H1 (cell line): ENCODE results near the gene LPAR3. TPM values are rescaled to one million over a fixed set of nuclear protein-coding genes. Genes with fewer than 3 reads are reported as not detected.

Source experiments
- CTCF ChIA-PET: fragments of 300-600 bp; sonication (Branson Sonifier 250); formaldehyde crosslinking; loops from one replicate; lab custom pipeline; 2021; ENCODE audit not compliant: partially characterized antibody; lab: Charles Lee
- POLR2A ChIA-PET: fragments of 300-600 bp; sonication (Branson Sonifier 250); formaldehyde crosslinking; loops from one replicate; lab custom pipeline; 2021; ENCODE audit warnings: inconsistent platforms; ENCODE audit not compliant: partially characterized antibody; lab: Charles Lee
- DNase-seq, 2 experiments: peaks; one replicate each; pipeline versions ENCODE4 v3.0.0 to v3.0.0-alpha.2; 2010 to 2022; ENCODE audit warnings: low spot score in 2 of 2, low read depth in 1 of 2, mixed read lengths in 1 of 2
- FAIRE-seq: peaks from 2 replicates; lab custom pipeline; 2011; peaks lifted over from hg19 to GRCh38; lab: Jason Lieb, UNC
- H2AFZ ChIP-seq: 2 replicates; pipeline ENCODE4 v1.8.1; 2012; ENCODE audit warnings: low read length, inconsistent platforms
- H2AK5ac ChIP-seq: 2 replicates; pipeline ENCODE4 v1.6.1; 2013; ENCODE audit warnings: low read depth, low read length
- H2BK120ac ChIP-seq: replicated peaks from 2 replicates; pipeline ENCODE3; 2013; ENCODE audit warnings: low read depth, low read length, inconsistent platforms
- H2BK12ac ChIP-seq: 2 replicates; pipeline ENCODE4 v1.6.1; 2013; ENCODE audit warnings: low read depth, low read length
- H2BK15ac ChIP-seq: 2 replicates; pipeline ENCODE4 v1.6.1; 2013; ENCODE audit warnings: low read length
- H2BK20ac ChIP-seq: 2 replicates; pipeline ENCODE4 v1.6.1; 2013; ENCODE audit warnings: low read length
- H2BK5ac ChIP-seq: 2 replicates; pipeline ENCODE4 v1.6.1; 2013; ENCODE audit warnings: low read depth, low read length
- H3K14ac ChIP-seq: 2 replicates; pipeline ENCODE4 v1.6.1; 2013; ENCODE audit warnings: inconsistent platforms; ENCODE audit not compliant: insufficient read length
- H3K18ac ChIP-seq: 2 replicates; pipeline ENCODE4 v1.6.1; 2013; ENCODE audit warnings: low read length; ENCODE audit errors: extremely low read depth
- H3K23ac ChIP-seq: 2 replicates; pipeline ENCODE4 v1.6.1; 2013; ENCODE audit warnings: inconsistent platforms; ENCODE audit not compliant: insufficient read length
- H3K23me2 ChIP-seq: 2 replicates; pipeline ENCODE4 v1.6.1; 2013; ENCODE audit warnings: low read depth, low read length
- H3K27ac ChIP-seq: 2 replicates; pipeline ENCODE4 v1.6.1; 2011; ENCODE audit warnings: low read depth, low read length, inconsistent platforms
- H3K27me3 ChIP-seq, 4 experiments: replicated peaks in 1 of 4; 1 replicate in 1 of 4; 2 replicates in 3 of 4; pipeline versions ENCODE4 v1.6.1 to v1.8.1; 2011 to 2013; ENCODE audit warnings: low read length in 3 of 4, mild to moderate bottlenecking in 3 of 4, inconsistent platforms in 2 of 4, mixed read lengths in 2 of 4, moderate library complexity in 1 of 4; ENCODE audit not compliant: control insufficient read depth in 3 of 4, insufficient read depth in 3 of 4; ENCODE audit errors: extremely low read depth in 1 of 4
- H3K36me3 ChIP-seq, 4 experiments: 2 replicates each; pipeline versions ENCODE4 v1.6.1 to v1.8.1; 2011 to 2013; ENCODE audit warnings: mild to moderate bottlenecking in 4 of 4, low read length in 3 of 4, moderate library complexity in 2 of 4, control low read depth in 1 of 4, inconsistent platforms in 1 of 4; ENCODE audit not compliant: insufficient read depth in 4 of 4, control insufficient read depth in 2 of 4
- H3K4ac ChIP-seq: replicated peaks from 2 replicates; pipeline ENCODE3; 2013; ENCODE audit warnings: low read length, low read depth, mixed read lengths, inconsistent platforms; ENCODE audit not compliant: insufficient read length
- H3K4me1 ChIP-seq, 4 experiments: replicated peaks in 1 of 4; 1 replicate in 1 of 4; 2 replicates in 3 of 4; pipeline versions ENCODE4 v1.6.1 to v1.8.1; 2011 to 2013; ENCODE audit warnings: low read length in 3 of 4, inconsistent platforms in 2 of 4, mixed read lengths in 1 of 4; ENCODE audit not compliant: insufficient read depth in 4 of 4, control insufficient read depth in 3 of 4
- H3K4me2 ChIP-seq, 2 experiments: 2 replicates each; pipeline versions ENCODE4 v1.6.1 to v1.8.1; 2011 to 2013; ENCODE audit warnings: low read depth in 2 of 2, low read length in 2 of 2, control low read depth in 1 of 2, inconsistent platforms in 1 of 2, mild to moderate bottlenecking in 1 of 2; ENCODE audit not compliant: insufficient read depth in 1 of 2
- H3K4me3 ChIP-seq, 4 experiments: fragments of 200-600, 300-600 bp in 1 of 4; sonication (generic), shearing (Covaris generic), sonication (Bioruptor Twin) in 1 of 4; 2 replicates each; pipeline versions ENCODE4 v1.5.1 to v1.8.1; 2011 to 2016; ENCODE audit warnings: low read length in 4 of 4, low read depth in 3 of 4, control low read depth in 2 of 4, inconsistent platforms in 2 of 4, mild to moderate bottlenecking in 2 of 4, mixed read lengths in 1 of 4, moderate library complexity in 1 of 4; ENCODE audit not compliant: insufficient read depth in 2 of 4; ENCODE audit errors: extremely low read depth in 1 of 4
- H3K56ac ChIP-seq: replicated peaks from 2 replicates; pipeline ENCODE3; 2013; ENCODE audit warnings: low read depth, mild to moderate bottlenecking, mixed read lengths, low read length, inconsistent platforms; ENCODE audit not compliant: insufficient read length
- H3K79me1 ChIP-seq: 2 replicates; pipeline ENCODE4 v1.6.1; 2013; ENCODE audit warnings: low read depth, low read length, control low read depth
- H3K79me2 ChIP-seq, 2 experiments: 2 replicates each; pipeline versions ENCODE4 v1.6.1 to v1.8.1; 2012 to 2013; ENCODE audit warnings: low read length in 2 of 2, mild to moderate bottlenecking in 2 of 2, inconsistent platforms in 1 of 2; ENCODE audit not compliant: insufficient read depth in 2 of 2, control insufficient read depth in 1 of 2
- H3K9ac ChIP-seq, 4 experiments: replicated peaks in 1 of 4; 1 replicate in 1 of 4; 2 replicates in 3 of 4; pipeline versions ENCODE4 v1.6.1 to v1.8.1; 2011 to 2013; ENCODE audit warnings: low read depth in 3 of 4, low read length in 3 of 4, control low read depth in 2 of 4, mild to moderate bottlenecking in 2 of 4, moderate library complexity in 2 of 4, inconsistent platforms in 1 of 4; ENCODE audit errors: extremely low read depth in 1 of 4
- H3K9me3 ChIP-seq, 2 experiments: 2 replicates each; pipeline versions ENCODE4 v1.6.1 to v1.8.1; 2012 to 2013; ENCODE audit warnings: mild to moderate bottlenecking in 2 of 2, moderate library complexity in 2 of 2, control low read depth in 1 of 2, inconsistent platforms in 1 of 2, low read depth in 1 of 2, low read length in 1 of 2, mixed read lengths in 1 of 2; ENCODE audit not compliant: insufficient read depth in 2 of 2
- H4K20me1 ChIP-seq, 2 experiments: replicated peaks in 1 of 2; 2 replicates each; pipeline versions ENCODE3 to v1.8.1; 2011 to 2013; ENCODE audit warnings: inconsistent platforms in 2 of 2, low read length in 2 of 2, mild to moderate bottlenecking in 1 of 2; ENCODE audit not compliant: insufficient read depth in 2 of 2, control insufficient read depth in 1 of 2
- H4K5ac ChIP-seq: 2 replicates; pipeline ENCODE4 v1.6.1; 2013; ENCODE audit warnings: low read length, low read depth, mixed read lengths, inconsistent platforms; ENCODE audit not compliant: insufficient read length
- H4K8ac ChIP-seq: 2 replicates; pipeline ENCODE4 v1.8.0; 2013; ENCODE audit warnings: mild to moderate bottlenecking, moderate library complexity, low read length, inconsistent platforms; ENCODE audit not compliant: insufficient read depth; ENCODE audit errors: extremely low read depth
- H4K91ac ChIP-seq: replicated peaks from 2 replicates; pipeline ENCODE3; 2013; ENCODE audit warnings: low read length, mixed read lengths, inconsistent platforms; ENCODE audit not compliant: insufficient read length
- E2F6 ChIP-seq: IDR thresholded peaks from 2 replicates; pipeline ENCODE4 v1.6.1; 2012; ENCODE audit warnings: inconsistent platforms
- PHF8 ChIP-seq: fragments of 200-600 bp; sonication (generic); conservative IDR thresholded peaks from 2 replicates; pipeline ENCODE4 v1.7.1; 2012; ENCODE audit warnings: low read depth, mild to moderate bottlenecking, inconsistent platforms, low read length, moderate library complexity
- RAD21 ChIP-seq, 2 experiments: IDR thresholded peaks in 1 of 2; conservative IDR thresholded peaks in 1 of 2; 2 replicates each; pipeline ENCODE4 v1.6.1; 2011; ENCODE audit warnings: low read depth in 2 of 2, low read length in 2 of 2, improper control_type of control experiment in 1 of 2, inconsistent platforms in 1 of 2, mild to moderate bottlenecking in 1 of 2, moderate library complexity in 1 of 2
- RFX5 ChIP-seq: IDR thresholded peaks from 2 replicates; pipeline ENCODE4 v1.6.1; 2011; ENCODE audit warnings: low read depth, low read length, improper control_type of control experiment, borderline replicate concordance
- SAP30 ChIP-seq: fragments of 300-600 bp; sonication (generic); IDR thresholded peaks from 2 replicates; pipeline ENCODE4 v1.7.1; 2012; ENCODE audit warnings: low read length, moderate library complexity, mild to moderate bottlenecking, inconsistent platforms; ENCODE audit not compliant: insufficient read depth, insufficient replicate concordance
- SIRT6 ChIP-seq: IDR thresholded peaks from one replicate; pipeline ENCODE4 v1.7.1; 2012; ENCODE audit warnings: low read length, inconsistent platforms
- TEAD4 ChIP-seq: IDR thresholded peaks from 2 replicates; pipeline ENCODE4 v1.6.1; 2012; ENCODE audit warnings: low read depth, low read length, inconsistent platforms, mixed read lengths
- WGBS, 2 experiments: shearing (Covaris generic) in 1 of 2; methylation state at CpG; one replicate each; pipeline versions ENCODE4 v1.1.6 to v1.1.7; 2013 to 2015; ENCODE audit warnings: low lambda C conversion rate in 2 of 2, mixed read lengths in 2 of 2, inconsistent platforms in 1 of 2, low coverage in 1 of 2, missing lambda C conversion rate in 1 of 2; ENCODE audit not compliant: insufficient replicate concordance in 2 of 2, insufficient coverage in 1 of 2, insufficient read length in 1 of 2; ENCODE audit errors: extremely low coverage in 1 of 2, missing lambda C conversion rate in 1 of 2; 5-methylcytosine and 5-hydroxymethylcytosine counted together
- polyA plus RNA-seq, 7 experiments: library from polyadenylated mRNA; depleted of rRNA in 3 of 7; stranded (reverse) in 5 of 7; unstranded in 2 of 7; fragments of >200 nt in 5 of 7; fragments of 200-250 nt in 2 of 7; gene quantifications; 1 replicate in 5 of 7; 2 replicates in 1 of 7; 4 replicates in 1 of 7; pipeline versions ENCODE4 v1.2.1 to v1.2.3, GENCODE V29; 2011 to 2013; ENCODE audit warnings: missing spikeins in 2 of 7, mixed read lengths in 2 of 7
- total RNA-seq: library from RNA; stranded (reverse); fragmentation: NEBNext Ultra II Directional; extraction: Animal tissue kit (Norgen Biotek cat#: 25700); gene quantifications from 2 replicates; pipeline ENCODE4 v1.2.1, GENCODE V29; 2021

Gene LPAR3
- total and polyA plus RNA-seq, 2 of the 8 experiments (the other 6 are each of a cell fraction or from before 2014, with no cell fraction given): 17.1 to 25.4 TPM

GRCh38 chr1:84918726-84919336 lies 25.8 kb upstream of the LPAR3 start:
- Histone ChIP-seq H2BK15ac (no peak overlapping the region), H3K23ac (no peak overlapping the region), H3K4me3 (no peak overlapping the region), H3K9ac (no peak overlapping the region), H2BK20ac (no peak overlapping the region), H3K14ac (no peak overlapping the region), H4K91ac (no peak overlapping the region), H3K79me2 (no peaks in the 10 kb centered on the region), H2BK12ac (no peak overlapping the region), H3K4ac (no peak overlapping the region), H3K23me2 (no peaks in the 10 kb centered on the region), H3K27me3 (no peaks in the 10 kb centered on the region), H3K4me1 (no peaks in the 10 kb centered on the region), H3K56ac (no peak overlapping the region), H4K20me1 (no peaks in the 10 kb centered on the region), H4K5ac (no peak overlapping the region), H3K27ac (no peak overlapping the region), H3K36me3 (no peaks in the 10 kb centered on the region), H2AK5ac (no peak overlapping the region), H3K79me1 (no peaks in the 10 kb centered on the region), H3K18ac (no peak overlapping the region), H3K9me3 (no peaks in the 10 kb centered on the region), H3K4me2 (no peak overlapping the region), H4K8ac (no peak overlapping the region), H2BK120ac (no peak overlapping the region), H2AFZ (no peak overlapping the region), H2BK5ac (no peak overlapping the region)
- no peak for FAIRE-seq
- WGBS, 2 experiments: 75% methylated on average over 5 of the region's 5 CpGs; no CpG with 5 or more reads in 1 of the 2 experiments
- DNase-seq: no peak
- ChIA-PET POLR2A (interaction anchor here (1.1 kb wide), 1 partner anchor 213 kb away, joined by 3 read pairs; no protein-coding TSS in a partner anchor), CTCF (interaction anchor here (0.6 kb wide), 1 partner anchor 276 kb away, joined by 3 read pairs; no protein-coding TSS in a partner anchor)
- no peak for TF ChIP-seq SAP30
- no peak for TF ChIP-seq RFX5
- no peak for TF ChIP-seq PHF8
- no peak for TF ChIP-seq RAD21 (IDR thresholded peaks at IDR 0.05 in 1 of 2, conservative IDR thresholded peaks at IDR 0.05 in 1 of 2; ENCODE audit: low read depth in 2 of 2, low read length in 2 of 2)
- no peak for TF ChIP-seq SIRT6
- TF ChIP-seq E2F6: no peak
- no peak for TF ChIP-seq TEAD4
